Naive B cell (primary cell): ENCODE results near the gene PAPSS2. TPM values are rescaled to one million over a fixed set of nuclear protein-coding genes. Genes with fewer than 3 reads are reported as not detected.
"Not testable (repeated sequence)": the region's sequence is repeated elsewhere in the genome, so short reads cannot be mapped to it uniquely, and the experiment has no call there.

Source experiments
- ATAC-seq, 2 donors: fragments of 150-1000 bp; cut with Tn5 transposase; 2 replicates each; pipeline ENCODE4 v1.10.0; 2021; ENCODE audit warnings: low read depth in 2 of 2, mild to moderate bottlenecking in 2 of 2, moderate library complexity in 2 of 2
- DNase-seq: peaks from one replicate; pipeline ENCODE4 v3.0.0; 2022
- H3K27ac Mint-ChIP-seq, 6 donors: one replicate each; pipeline ENCODE4 v1.8.0; 2020 to 2022; ENCODE audit warnings: mild to moderate bottlenecking in 6 of 6, mixed read lengths in 6 of 6, moderate library complexity in 5 of 6, inconsistent platforms in 2 of 6
- H3K27me3 Mint-ChIP-seq, 3 donors: one replicate each; pipeline ENCODE4 v1.8.0; 2021 to 2022; ENCODE audit warnings: mixed read lengths in 3 of 3, mild to moderate bottlenecking in 1 of 3
- H3K36me3 Mint-ChIP-seq, 2 donors: one replicate each; pipeline ENCODE4 v1.8.0; 2020 to 2022; ENCODE audit warnings: mixed read lengths in 2 of 2, inconsistent platforms in 1 of 2, mild to moderate bottlenecking in 1 of 2
- H3K4me1 Mint-ChIP-seq, 3 donors: one replicate each; pipeline ENCODE4 v1.8.0; 2020 to 2022; ENCODE audit warnings: mixed read lengths in 3 of 3, inconsistent platforms in 1 of 3, mild to moderate bottlenecking in 1 of 3, moderate library complexity in 1 of 3
- H3K4me3 Mint-ChIP-seq, 8 donors: one replicate each; pipeline ENCODE4 v1.8.0; 2020 to 2022; ENCODE audit warnings: mild to moderate bottlenecking in 8 of 8, mixed read lengths in 8 of 8, moderate library complexity in 8 of 8, inconsistent platforms in 2 of 8
- H3K9me3 Mint-ChIP-seq, 7 donors: one replicate each; pipeline ENCODE4 v1.8.0; 2020 to 2022; ENCODE audit warnings: mixed read lengths in 7 of 7, mild to moderate bottlenecking in 5 of 7, inconsistent platforms in 2 of 7, moderate library complexity in 1 of 7
- polyA plus RNA-seq, 6 donors: library from polyadenylated mRNA; unstranded; fragments of 300-500 nt; fragmentation: Illumina TruSeq; gene quantifications; one replicate each; pipeline ENCODE4 v1.2.3, GENCODE V29; 2021; ENCODE audit warnings: low read depth in 6 of 6

PAPSS2 gene
- polyA plus RNA-seq, 6 donors from 2014 or later, result 0.07 to 0.13 TPM; not detected in 4

DNA sequence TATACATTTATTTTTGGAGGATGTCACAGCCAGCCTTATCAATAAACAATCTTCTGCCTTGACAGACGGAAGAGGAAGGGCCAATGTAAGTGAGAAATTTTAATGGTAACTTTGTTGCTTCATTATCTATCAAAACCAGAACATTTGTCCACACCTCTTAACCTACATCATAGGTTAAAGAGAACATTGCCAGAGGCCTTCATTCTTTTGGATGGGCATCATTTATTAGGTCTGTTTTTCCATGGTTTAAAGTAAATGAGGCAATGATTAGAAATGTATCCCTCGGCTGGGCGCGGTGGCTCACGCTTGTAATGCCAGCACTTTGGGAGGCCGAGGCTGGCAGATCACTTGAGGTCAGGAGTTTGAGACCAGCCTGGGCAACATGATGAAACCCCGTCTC lies 29.5 kb upstream of the PAPSS2 start:
- Mint-ChIP-seq H3K4me1 (no peaks in the 10 kb centered on the region), H3K27ac (no peak overlapping the region), H3K36me3 (no peaks in the 10 kb centered on the region), H3K4me3 (no peak overlapping the region), H3K27me3 (no peaks in the 10 kb centered on the region), H3K9me3 (peaks cover 0 to 11% (median 2%) of the 10 kb centered on the region in 7 donors)
- ATAC-seq (no peak), DNase-seq (no peak)

DNA sequence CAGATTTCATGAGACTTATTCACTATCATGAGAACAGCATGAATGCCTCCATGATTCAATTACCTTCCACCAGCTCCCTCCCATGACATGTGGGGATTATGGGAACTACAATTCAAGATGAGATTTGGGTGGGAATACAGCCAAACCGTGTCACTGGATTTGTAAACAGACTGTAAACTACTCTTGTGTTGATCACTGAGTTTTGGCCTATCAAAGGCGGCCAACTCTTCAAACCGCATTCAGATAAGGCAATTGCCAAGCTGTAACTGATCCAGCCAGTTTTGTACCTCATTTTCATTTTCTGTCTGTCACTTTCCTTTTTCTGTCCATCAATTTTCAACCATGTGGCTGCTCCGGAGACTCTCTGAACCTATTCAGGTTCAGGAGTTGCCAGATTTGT lies 27.2 kb upstream of the PAPSS2 start:
- DNase-seq (no peak), ATAC-seq (no peak)
- no peak overlapping the region for H3K4me3 Mint-ChIP-seq
- H3K36me3 Mint-ChIP-seq, result no peaks in the 10 kb centered on the region
- H3K4me1 Mint-ChIP-seq, result peaks cover 0 to 5% (median 0%) of the 10 kb centered on the region in 3 donors
- H3K27ac Mint-ChIP-seq, result no peak overlapping the region
- no peaks in the 10 kb centered on the region for H3K27me3 Mint-ChIP-seq
- H3K9me3 Mint-ChIP-seq, result peaks cover 0 to 11% (median 3%) of the 10 kb centered on the region in 7 donors

- ATAC-seq, result no peak
- H3K4me1 Mint-ChIP-seq, result peaks cover 0 to 5% (median 0%) of the 10 kb centered on the region in 3 donors
- no peak for DNase-seq
- H3K27me3 Mint-ChIP-seq, result no peaks in the 10 kb centered on the region
- H3K36me3 Mint-ChIP-seq, result no peaks in the 10 kb centered on the region
- H3K4me3 Mint-ChIP-seq, result no peak overlapping the region
- peaks cover 0 to 11% (median 3%) of the 10 kb centered on the region in 7 donors for H3K9me3 Mint-ChIP-seq
- H3K27ac Mint-ChIP-seq, result no peak overlapping the region
Measured at GRCh38 chr10:87634311-87634710, 25.4 kb upstream of the PAPSS2 start.

DNA sequence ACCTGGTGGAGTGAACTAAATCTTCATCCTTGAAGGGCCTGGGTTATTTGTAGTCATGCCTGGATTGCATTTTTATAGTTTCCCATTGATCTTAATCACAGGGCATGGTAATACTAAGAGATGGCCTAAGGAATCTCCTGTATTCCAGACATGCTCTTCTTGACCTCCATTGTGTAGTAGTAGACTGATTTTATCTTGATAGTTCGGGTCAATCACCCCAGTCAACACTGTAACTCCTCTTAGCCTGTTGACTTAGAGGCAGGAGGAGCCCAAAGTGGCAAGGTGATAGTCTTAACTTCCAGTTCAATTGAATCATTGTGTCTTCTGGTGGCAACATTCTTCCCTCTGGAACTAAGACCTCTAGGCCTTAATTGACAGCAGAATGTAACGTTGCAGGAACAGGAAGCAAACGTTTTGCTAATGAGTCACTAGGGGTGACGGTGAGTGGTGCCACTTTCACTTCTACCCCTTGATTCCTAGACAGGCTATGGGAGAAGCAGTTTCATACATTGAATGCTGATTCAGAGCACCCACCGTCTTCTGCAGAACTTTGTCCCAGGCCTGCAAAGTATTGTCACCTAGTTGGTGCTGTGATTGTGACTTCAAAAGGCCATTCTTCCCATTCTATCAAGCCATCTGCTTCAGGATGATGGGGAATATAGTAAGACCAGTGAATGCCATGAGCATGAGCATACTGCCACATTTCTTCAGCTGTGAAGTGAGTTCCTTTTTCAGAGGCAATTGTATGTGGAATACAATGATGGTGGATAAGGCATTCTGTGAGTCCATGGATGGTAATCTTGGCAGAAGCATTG lies 24.0 kb upstream of the PAPSS2 start:
- peak overlapping the region in 1 of 8 donors; percentile 12 for H3K4me3 Mint-ChIP-seq
- no peaks in the 10 kb centered on the region for H3K27me3 Mint-ChIP-seq
- no peak overlapping the region for H3K27ac Mint-ChIP-seq
- H3K4me1 Mint-ChIP-seq, result peaks cover 0 to 5% (median 0%) of the 10 kb centered on the region in 3 donors
- H3K36me3 Mint-ChIP-seq, result no peaks in the 10 kb centered on the region
- H3K9me3 Mint-ChIP-seq, result peaks cover 0 to 11% (median 3%) of the 10 kb centered on the region in 7 donors
- DNase-seq (no peak), ATAC-seq (no peak)

GRCh38 chr10:87636313-87636915 lies 23.3 kb upstream of the PAPSS2 start:
- H3K9me3 Mint-ChIP-seq, result peaks cover 0 to 11% (median 3%) of the 10 kb centered on the region in 7 donors
- DNase-seq, result no peak
- no peak overlapping the region for H3K4me3 Mint-ChIP-seq
- H3K4me1 Mint-ChIP-seq, result peaks cover 0 to 5% (median 0%) of the 10 kb centered on the region in 3 donors
- ATAC-seq, result no peak
- H3K36me3 Mint-ChIP-seq, result no peaks in the 10 kb centered on the region
- no peaks in the 10 kb centered on the region for H3K27me3 Mint-ChIP-seq
- no peak overlapping the region for H3K27ac Mint-ChIP-seq

DNA sequence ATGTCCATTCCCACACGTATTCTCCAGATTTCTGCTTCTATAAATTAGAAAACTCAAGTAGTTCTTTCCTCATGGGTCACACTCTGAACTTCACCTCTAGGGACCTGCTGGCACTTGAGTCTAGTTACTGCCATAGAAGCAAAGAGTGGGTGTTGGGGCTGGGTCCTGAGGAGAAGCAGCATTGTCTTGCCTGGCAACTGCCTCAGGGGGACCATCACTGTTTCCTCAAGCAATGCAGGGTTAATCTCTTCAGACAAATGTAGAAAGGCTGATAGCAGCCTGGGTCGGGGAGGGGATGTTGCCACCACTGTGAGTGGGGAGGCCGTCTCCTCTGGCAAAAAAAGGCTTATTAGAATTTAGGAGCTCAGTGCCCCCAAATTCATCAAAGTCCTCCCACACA lies 20.2 kb upstream of the PAPSS2 start:
- Mint-ChIP-seq H3K4me1 (peaks cover 0 to 5% (median 0%) of the 10 kb centered on the region in 3 donors), H3K9me3 (peaks cover 0 to 3% (median 0%) of the 10 kb centered on the region in 7 donors), H3K4me3 (no peak overlapping the region), H3K27me3 (no peaks in the 10 kb centered on the region), H3K27ac (peak overlapping the region in 1 of 6 donors; percentile 22), H3K36me3 (no peaks in the 10 kb centered on the region)
- ATAC-seq (no peak), DNase-seq (no peak)

DNA sequence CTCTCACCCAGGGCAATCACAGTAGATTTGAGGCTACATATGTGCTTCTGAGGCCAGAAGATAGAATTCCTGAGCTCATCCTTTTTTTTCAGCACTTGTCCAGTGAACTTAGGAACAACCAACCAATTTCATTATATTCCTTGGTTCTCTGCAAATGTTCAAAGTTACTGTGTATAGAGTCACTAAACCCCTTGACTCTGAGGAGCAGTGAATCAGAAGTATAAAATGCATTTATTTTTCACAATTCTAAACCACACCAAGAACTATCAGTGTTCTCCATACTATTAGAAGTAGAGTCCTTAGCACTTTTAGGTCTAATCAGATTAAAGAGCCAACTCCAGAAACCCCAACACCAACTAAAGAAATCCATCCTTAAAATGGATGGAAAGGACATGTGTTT lies 19.6 kb upstream of the PAPSS2 start:
- Mint-ChIP-seq H3K27me3 (no peaks in the 10 kb centered on the region), H3K27ac (no peak overlapping the region), H3K4me1 (peaks cover 0 to 5% (median 0%) of the 10 kb centered on the region in 3 donors), H3K4me3 (no peak overlapping the region), H3K9me3 (peaks cover 0 to 3% (median 0%) of the 10 kb centered on the region in 7 donors), H3K36me3 (no peaks in the 10 kb centered on the region)
- ATAC-seq (no peak), DNase-seq (no peak)

GRCh38 chr10:87642486-87642885 lies 17.2 kb upstream of the PAPSS2 start:
- no peak for ATAC-seq

DNA sequence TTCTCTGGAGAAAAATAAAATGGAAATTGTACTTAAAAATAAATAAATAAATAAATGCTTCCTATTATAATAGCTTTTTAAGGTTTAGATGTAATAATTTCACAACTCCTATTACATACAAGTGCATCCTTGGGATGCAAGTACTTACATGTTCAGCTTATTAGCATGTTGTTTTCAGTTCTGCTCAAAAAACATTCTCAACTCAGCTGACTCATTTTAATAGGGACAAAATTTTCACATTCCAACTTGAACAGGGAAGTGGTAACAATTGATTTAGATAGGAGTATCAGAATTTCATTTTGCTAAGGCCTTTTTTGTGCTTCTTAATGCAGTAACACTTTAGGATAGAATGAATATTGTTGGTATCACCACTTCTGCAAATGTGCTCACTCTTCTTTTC lies 16.7 kb upstream of the PAPSS2 start:
- no peak overlapping the region for H3K4me3 Mint-ChIP-seq
- DNase-seq, result no peak
- H3K4me1 Mint-ChIP-seq, result no peaks in the 10 kb centered on the region
- ATAC-seq, result no peak
- H3K27me3 Mint-ChIP-seq, result peaks cover 0 to 4% (median 0%) of the 10 kb centered on the region in 3 donors
- H3K36me3 Mint-ChIP-seq, result no peaks in the 10 kb centered on the region
- H3K27ac Mint-ChIP-seq, result no peak overlapping the region
- H3K9me3 Mint-ChIP-seq, result peaks cover 0 to 11% (median 2%) of the 10 kb centered on the region in 7 donors

More at GRCh38 chr10:87642486-87642885, 17.2 kb upstream of the PAPSS2 start:
- Mint-ChIP-seq H3K9me3 (peaks cover 0 to 11% (median 2%) of the 10 kb centered on the region in 7 donors), H3K36me3 (no peaks in the 10 kb centered on the region), H3K4me1 (no peaks in the 10 kb centered on the region), H3K4me3 (no peak overlapping the region), H3K27ac (no peak overlapping the region), H3K27me3 (peaks cover 0 to 4% (median 0%) of the 10 kb centered on the region in 3 donors)
- no peak for DNase-seq

DNA sequence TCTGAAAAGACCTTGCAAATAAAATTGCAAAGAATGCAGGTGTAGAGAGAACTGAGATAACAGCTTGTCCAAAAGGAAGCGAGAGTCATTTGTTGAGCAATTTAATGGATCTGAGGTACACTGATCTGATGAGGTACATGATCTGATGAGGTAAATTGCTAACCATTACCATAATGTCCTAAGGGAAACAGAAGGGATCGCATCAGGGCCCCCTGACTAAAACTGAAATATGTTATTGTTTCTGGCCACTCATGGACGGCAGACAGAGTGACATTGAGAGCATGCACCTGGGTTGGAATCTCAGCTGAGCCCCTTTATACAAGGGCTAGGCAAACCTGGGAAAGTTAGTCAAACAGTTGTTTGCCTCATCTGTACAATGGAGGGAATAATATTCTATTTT lies 15.8 kb upstream of the PAPSS2 start:
- ATAC-seq, result no peak
- Mint-ChIP-seq H3K4me1 (no peaks in the 10 kb centered on the region), H3K27me3 (peaks cover 0 to 4% (median 0%) of the 10 kb centered on the region in 3 donors), H3K9me3 (peaks cover 0 to 11% (median 2%) of the 10 kb centered on the region in 7 donors), H3K36me3 (no peaks in the 10 kb centered on the region), H3K27ac (no peak overlapping the region), H3K4me3 (no peak overlapping the region)
- DNase-seq, result no peak

DNA sequence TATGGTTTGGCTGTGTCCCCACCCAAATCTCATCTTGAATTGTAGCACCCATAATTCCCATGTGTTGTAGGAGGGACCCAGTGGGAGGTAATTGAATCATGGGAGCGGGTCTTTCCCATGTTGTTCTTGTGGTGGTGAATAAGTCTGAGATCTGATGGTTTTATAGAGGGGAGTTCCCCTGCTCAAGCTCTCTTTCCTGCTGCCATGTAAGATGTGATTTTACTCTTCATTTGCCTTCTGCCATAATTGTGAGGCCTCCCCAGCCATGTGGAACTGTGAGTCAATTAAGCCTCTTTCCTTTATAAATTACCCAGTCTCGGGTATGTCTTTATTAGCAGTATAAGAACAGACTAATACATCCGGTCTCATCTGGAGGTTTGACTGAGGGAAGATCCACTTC lies 15.2 kb upstream of the PAPSS2 start:
- not testable (repeated sequence) for ATAC-seq, H3K36me3 Mint-ChIP-seq, H3K27me3 Mint-ChIP-seq, H3K27ac Mint-ChIP-seq, H3K4me3 Mint-ChIP-seq, H3K4me1 Mint-ChIP-seq, DNase-seq
- H3K9me3 Mint-ChIP-seq, result peaks cover 0 to 11% (median 2%) of the 10 kb centered on the region in 7 donors

DNA sequence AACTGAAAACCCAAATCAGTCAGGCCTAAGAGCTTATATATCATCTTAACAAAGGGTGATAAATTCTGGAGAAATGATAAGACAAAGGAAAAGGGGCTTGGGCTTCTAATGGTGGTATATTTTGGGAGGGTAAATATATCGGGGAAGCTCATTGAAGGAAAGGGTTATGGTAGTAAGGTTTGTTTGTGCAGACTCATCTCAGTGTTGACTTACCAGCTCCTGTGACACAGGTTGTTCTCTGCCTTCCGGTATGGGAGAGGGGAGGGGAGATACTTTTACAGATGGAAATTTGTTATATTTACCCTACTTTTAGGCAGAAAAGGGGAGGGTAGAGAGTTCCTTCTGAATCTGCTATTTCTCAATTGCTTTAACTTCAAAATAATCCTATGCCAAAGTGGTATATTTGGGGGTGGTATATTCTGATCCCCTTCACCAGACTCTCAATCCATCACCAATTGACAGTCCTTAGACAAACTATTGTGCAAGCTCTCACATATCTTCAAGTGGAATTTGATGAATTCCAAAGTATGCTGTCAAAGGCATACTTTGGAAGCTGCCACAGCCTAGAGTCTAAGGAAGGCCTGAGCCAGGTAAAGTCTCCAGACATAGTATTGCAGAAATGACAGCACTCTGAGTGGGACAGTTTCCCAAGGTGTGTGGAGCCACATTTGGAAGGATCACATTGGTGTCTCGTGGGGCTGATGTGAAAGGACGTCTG lies 13.3 kb upstream of the PAPSS2 start:
- H3K27ac Mint-ChIP-seq, result no peak overlapping the region
- no peak for DNase-seq
- peak overlapping the region in 1 of 8 donors; percentile 24 for H3K4me3 Mint-ChIP-seq
- peaks cover 0 to 11% (median 2%) of the 10 kb centered on the region in 7 donors for H3K9me3 Mint-ChIP-seq
- no peaks in the 10 kb centered on the region for H3K4me1 Mint-ChIP-seq
- no peaks in the 10 kb centered on the region for H3K36me3 Mint-ChIP-seq
- H3K27me3 Mint-ChIP-seq, result peaks cover 0 to 4% (median 2%) of the 10 kb centered on the region in 3 donors
- ATAC-seq, result no peak

- Mint-ChIP-seq H3K27ac (peak overlapping the region in 1 of 6 donors; percentile 72), H3K9me3 (peaks cover 0 to 11% (median 2%) of the 10 kb centered on the region in 7 donors), H3K36me3 (no peaks in the 10 kb centered on the region), H3K4me3 (peak overlapping the region in 1 of 8 donors; percentile 24), H3K4me1 (no peaks in the 10 kb centered on the region), H3K27me3 (peaks cover 4 to 8% (median 5%) of the 10 kb centered on the region in 3 donors)
- ATAC-seq (no peak), DNase-seq (no peak)
Measured at GRCh38 chr10:87646935-87647334, 12.7 kb upstream of the PAPSS2 start.
